NCI-H1417 treated with DMSO at 0.1 percent for 48 hours (cell line): ENCODE measurements around the gene EVX1.

ENCODE experiments used
- DNase-seq: peaks from one replicate; lab custom pipeline; 2025; lab: John Stamatoyannopoulos, UW

EVX1 gene

DNA sequence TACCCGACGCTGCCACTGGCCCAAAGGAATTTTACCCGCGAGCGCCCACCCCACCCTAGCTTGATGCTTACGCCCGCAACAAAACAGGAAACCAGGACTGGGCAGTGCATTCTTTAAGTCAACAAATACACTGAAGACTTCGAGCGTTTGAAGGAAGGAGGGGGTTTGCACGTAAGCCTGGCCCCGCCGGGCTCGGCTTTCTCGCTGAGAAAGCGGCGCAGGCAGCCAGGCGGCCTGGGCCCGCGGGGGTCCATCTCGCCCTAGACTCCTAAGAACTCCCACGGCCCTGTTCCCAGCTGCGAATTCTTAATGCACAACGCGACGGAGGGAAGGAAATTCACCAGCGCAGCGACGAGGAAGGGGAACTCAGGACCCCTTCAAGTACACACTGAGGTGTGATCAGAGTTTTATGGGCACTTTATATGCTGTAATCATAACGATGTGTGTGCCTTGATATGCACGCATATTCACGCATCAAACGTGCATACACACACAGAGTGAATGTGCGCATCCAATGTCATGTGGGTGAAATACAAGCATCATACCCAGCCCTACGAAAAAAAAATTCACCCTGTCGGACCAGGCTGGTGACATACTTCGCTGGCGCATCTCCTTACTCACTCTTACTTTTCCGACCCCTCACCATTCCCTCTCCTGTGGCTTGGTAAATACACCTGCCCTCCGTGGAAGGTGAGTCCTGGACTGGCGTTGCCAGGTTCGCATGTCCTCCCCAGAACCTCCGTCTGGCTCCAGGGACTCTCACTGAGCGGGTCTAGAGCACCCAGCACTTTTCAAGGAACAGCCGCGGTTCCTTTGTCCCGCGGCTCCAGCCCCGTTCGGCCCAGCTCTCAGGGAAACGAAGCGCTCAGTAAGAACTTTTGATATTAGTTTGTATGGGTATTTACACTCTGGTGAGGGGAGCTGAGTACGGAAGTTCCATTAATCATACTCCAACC is 37.0 kb upstream of the EVX1 start:
- DNase-seq, result no peak

- no peak for DNase-seq
Observed at GRCh38 chr7:27207348-27207985, 35.1 kb upstream of the EVX1 start.

- DNase-seq, result no peak
Observed at GRCh38 chr7:27208998-27209397, 33.6 kb upstream of the EVX1 start.

GRCh38 chr7:27209933-27210440 is 32.6 kb upstream of the EVX1 start:
- no peak for DNase-seq

DNA sequence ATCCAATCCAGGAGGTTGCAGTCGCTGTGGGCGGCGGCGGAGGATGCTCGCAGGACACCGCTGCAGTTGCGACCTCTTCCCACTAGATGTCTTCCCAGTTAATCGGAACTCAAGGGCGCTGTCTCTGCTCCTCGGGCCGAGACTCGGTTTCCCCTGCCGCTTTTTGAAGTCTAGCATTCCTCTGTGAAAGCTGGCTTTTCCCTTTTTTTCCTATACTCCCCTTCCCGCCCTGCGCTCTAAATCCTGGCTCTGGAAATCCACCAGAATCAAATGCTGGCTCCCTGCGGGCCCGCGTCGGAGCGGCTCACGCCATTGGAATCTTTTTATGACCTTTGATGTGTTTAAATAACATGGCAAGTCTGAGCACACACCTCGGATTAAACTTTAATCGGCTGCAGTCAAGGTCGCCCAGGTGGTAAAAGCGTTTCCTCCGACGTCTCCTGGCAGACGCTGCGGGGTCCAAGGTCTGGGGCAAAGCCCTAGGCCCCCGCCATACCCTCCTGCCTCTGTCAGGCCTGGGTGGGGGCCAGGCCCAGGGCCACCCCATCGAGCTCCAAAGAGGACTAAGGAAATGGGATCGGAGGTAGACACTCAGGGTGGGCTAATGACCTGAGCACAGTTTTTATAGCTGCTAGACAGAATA is 32.0 kb upstream of the EVX1 start:
- DNase-seq, result no peak

GRCh38 chr7:27211084-27211446 is 31.5 kb upstream of the EVX1 start:
- DNase-seq, result no peak

GRCh38 chr7:27211764-27212204 is 30.8 kb upstream of the EVX1 start:
- no peak for DNase-seq

DNA sequence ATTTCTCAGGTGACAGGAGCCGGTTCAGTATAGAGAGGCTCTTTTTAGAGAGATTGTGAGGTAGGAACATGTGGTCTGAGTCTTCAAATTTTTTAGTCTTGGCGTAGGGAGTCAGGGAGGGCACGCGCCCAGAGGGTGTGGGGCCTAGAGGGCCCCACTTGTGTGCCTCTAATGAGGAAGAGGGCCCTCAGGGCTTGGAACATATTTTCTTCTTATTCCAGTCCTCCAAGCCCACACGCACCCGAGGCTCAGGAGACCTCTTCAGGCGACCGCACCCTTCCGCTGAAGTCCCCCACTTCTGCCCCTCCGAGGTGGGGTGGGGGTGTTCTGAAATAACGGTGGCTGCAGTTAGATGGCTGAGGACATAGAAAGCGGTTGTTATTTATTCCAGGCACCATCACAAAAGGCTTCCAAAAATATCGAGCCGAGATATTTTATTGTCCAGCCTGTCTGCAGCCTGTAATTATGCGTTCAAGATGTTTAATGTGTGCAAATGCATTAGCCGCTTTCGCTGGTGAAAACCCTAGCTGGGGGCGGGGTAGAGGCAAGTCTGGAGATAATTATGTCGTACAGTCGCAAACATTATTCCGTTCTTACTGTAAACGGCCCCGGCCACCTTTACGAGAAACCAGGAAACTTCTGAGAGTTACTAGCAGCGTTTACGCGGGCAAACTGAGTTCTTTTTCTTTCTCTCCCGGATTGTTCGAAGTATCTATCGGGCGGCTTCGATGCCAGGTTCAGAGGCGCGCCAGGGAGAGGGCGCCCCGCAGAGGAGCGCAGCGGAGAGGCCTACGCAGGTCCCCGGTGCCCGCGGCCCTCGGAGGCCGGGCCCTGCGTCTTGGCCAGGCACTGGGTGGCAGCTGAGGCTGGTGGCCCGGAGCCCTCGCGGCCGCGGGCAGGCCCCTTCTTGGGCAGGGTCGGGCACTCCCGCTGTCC is 29.8 kb upstream of the EVX1 start:
- peak; percentile 84 for DNase-seq

DNA sequence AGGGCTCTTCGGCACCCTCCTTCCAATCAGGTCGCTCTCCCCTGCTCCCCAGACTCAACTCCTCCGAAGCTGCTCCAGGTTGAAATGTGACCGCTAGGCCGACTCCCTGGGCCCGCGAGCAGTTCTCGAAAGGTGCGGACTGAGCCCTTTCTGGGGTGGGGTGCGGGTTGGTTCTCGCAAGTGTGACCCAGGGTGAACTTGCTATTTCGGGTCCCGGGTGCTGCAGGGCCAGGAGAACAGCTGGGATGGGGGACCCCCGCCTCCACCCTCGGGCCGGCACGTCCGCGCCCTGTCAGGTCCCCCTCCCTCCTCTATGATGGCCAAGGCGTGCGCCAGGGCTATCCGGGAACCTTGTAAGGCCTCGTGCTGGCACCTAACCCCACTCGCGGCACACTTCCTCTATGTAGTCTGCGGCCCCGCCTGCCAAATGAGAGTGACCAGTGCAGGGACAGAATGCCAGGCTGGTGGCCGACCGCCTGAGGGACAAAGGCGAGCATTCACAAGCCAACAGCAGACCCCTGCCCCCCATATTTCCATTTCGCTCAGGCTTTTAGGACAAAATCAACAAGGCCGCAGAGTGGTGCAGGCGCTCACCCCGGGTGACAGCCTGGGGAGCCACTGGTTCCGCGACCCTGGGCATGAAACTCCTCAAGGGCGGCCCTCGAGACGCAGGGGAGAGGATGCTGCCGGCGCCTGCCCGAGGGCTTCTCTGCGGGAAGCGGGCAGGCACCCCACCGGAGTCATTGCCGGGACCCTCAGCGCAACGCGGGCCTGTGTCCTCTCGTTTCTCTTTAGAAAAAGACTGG is 29.0 kb upstream of the EVX1 start:
- DNase-seq, result no peak

DNA sequence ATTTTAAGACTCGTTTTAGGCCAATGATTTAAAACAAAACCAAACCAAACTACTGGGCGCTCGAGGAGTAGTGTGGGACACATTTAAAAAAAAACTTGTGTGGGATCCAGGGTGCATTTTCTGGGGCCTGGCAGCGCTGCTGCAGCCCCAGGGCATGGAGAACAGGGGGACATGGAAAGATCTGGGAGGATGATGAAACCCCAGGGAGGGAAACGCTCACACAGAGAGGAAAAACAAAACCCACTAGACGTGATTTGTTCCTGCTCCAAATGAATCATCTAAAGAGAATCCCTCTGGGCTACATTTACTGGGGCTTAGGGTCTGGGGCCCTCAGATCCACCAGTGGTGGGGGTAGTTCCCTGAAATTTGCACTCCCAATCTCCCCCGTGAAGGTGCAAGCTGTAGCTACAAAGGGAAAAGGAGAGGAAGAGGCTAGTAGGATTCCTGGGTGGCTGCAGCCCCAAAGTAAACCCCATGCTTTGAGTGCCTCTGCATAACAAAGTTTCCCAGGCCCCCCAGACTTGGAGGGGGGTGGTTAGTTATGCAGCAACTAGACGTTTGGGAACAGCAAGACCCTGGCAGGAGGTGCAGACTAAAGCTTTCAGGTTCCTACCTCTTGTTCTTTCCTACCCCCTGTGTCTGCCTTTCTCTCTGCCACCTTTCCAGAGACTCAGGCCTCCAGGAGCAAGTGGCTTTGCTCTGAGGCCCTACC is 28.2 kb upstream of the EVX1 start:
- DNase-seq, result no peak

DNA sequence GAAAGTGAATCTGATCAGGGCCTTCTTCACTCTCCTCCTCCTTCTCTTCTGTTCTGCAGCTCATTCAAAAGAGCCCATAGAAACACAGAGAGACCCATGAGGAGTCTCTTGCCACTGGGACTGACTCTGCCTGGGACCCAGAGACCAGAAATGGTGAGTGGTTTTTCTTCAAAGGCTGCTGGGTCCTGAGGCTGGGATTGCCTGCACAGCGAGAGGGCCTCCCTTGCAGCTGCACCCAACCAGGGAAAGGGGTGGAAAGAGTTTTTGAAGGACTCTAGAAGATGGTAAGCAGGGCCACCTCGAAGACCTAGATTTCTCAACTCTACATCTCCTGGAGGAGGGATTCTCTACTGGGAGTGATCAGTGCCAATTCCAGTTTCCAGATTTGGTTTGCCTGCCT is 27.2 kb upstream of the EVX1 start:
- DNase-seq, result no peak

- DNase-seq, result no peak
Observed at GRCh38 chr7:27217951-27218350, 24.7 kb upstream of the EVX1 start.

DNA sequence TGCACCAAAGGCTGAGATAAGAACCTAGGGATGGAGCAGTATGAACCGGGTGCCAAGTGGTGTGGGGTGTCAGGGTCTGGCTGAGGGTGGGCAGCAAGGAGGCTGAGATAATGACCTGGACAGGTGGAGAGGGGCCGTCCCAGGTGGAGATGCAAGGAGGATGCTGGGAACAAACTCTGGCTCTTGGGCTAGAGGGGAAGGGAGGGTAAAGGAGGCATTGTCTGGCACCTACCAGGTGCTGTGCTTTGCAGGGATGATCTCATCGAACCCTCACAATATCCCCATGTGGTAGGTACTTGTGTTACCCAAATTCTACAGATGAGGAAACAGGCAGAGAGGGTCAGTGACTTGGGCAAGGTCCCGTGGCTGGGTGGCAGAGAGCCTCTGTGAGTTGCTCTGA is 22.8 kb upstream of the EVX1 start:
- DNase-seq, result no peak

GRCh38 chr7:27220440-27220955 is 22.1 kb upstream of the EVX1 start:
- DNase-seq, result no peak

DNA sequence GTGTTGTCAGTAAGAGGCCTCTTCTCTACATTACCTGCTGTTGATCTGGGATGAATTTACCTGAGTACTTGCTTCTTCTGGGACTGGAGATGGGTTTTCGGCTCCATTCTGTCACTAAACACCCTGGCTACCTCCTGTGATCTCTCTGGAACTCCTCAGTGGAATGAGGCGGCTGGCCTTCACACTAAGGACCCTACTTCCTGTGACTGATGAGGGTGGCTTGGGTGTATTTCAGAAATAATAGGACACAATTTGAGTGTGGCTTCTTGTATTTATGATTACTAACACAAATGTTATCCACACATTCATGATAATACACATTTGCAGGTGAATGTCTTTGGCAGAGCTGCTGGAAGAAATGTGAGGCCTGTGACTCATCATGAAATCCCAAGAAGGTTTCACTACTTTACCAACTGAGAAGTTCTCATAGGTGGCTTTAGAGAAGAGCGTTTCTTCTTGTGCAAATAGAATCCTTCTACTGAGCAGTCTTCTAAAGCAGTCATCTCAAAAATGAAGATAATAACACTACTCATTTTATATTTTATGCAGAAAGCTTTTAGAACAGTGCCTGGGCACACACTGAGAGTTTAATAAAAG is 21.3 kb upstream of the EVX1 start:
- DNase-seq, result no peak

- DNase-seq, result no peak
Observed at GRCh38 chr7:27223941-27224575, 18.5 kb upstream of the EVX1 start.

- no peak for DNase-seq
Observed at GRCh38 chr7:27224983-27225934, 17.3 kb upstream of the EVX1 start.

GRCh38 chr7:27229448-27229847 is 13.2 kb upstream of the EVX1 start:
- no peak for DNase-seq
